CD14-positive monocyte (primary cell): ENCODE data around the gene RPS27L. TPM values are rescaled to one million over a fixed set of nuclear protein-coding genes. Genes with fewer than 3 reads are reported as not detected.

Source experiments
- DNase-seq, 3 donors: peaks; one replicate each; pipeline ENCODE4 v3.0.0-alpha.2; 2011 to 2022
- H2AFZ ChIP-seq: 2 replicates; pipeline ENCODE4 v1.6.0; 2012; ENCODE audit warnings: mild to moderate bottlenecking, low read depth, low read length, inconsistent platforms; ENCODE audit not compliant: insufficient read depth, poor library complexity, severe bottlenecking
- H3K27ac ChIP-seq, 2 donors: 1 replicate in 1 of 2; 2 replicates in 1 of 2; pipeline ENCODE4 v1.5.1; 2012 to 2013; ENCODE audit warnings: low read length in 2 of 2, control low read depth in 1 of 2, inconsistent platforms in 1 of 2, low read depth in 1 of 2, mild to moderate bottlenecking in 1 of 2
- H3K27me3 ChIP-seq, 2 donors: one replicate each; pipeline versions ENCODE4 v1.6.0 to v1.6.1; 2011 to 2013; ENCODE audit warnings: low read length in 2 of 2; ENCODE audit not compliant: control insufficient read depth in 2 of 2, insufficient read depth in 2 of 2
- H3K36me3 ChIP-seq, 2 donors: replicated peaks in 1 of 2; 1 replicate in 1 of 2; 2 replicates in 1 of 2; pipeline versions ENCODE4 v1.5.1 to v1.6.1; 2012 to 2013; ENCODE audit warnings: low read length in 2 of 2, control low read depth in 1 of 2, inconsistent platforms in 1 of 2, mild to moderate bottlenecking in 1 of 2; ENCODE audit not compliant: insufficient read depth in 2 of 2, control insufficient read depth in 1 of 2
- H3K4me1 ChIP-seq, 2 donors: 1 replicate in 1 of 2; 2 replicates in 1 of 2; pipeline versions ENCODE4 v1.5.1 to v1.6.1; 2012 to 2013; ENCODE audit warnings: low read length in 2 of 2, control low read depth in 1 of 2, inconsistent platforms in 1 of 2, mild to moderate bottlenecking in 1 of 2, moderate library complexity in 1 of 2; ENCODE audit not compliant: insufficient read depth in 2 of 2, control insufficient read depth in 1 of 2
- H3K4me2 ChIP-seq: replicated peaks from 2 replicates; pipeline ENCODE3; 2012; ENCODE audit warnings: low read length, moderate library complexity, mild to moderate bottlenecking; ENCODE audit not compliant: poor library complexity, severe bottlenecking; ENCODE audit errors: extremely low read depth
- H3K4me3 ChIP-seq, 3 experiments: fragments of 200-600 bp in 1 of 3; sonication (generic) in 1 of 3; replicated peaks in 1 of 3; 1 replicate in 2 of 3; 2 replicates in 1 of 3; pipeline ENCODE4 v1.5.1; 2011 to 2013; ENCODE audit warnings: low read length in 3 of 3, mild to moderate bottlenecking in 3 of 3, control low read depth in 2 of 3, low read depth in 2 of 3, inconsistent platforms in 1 of 3, moderate library complexity in 1 of 3
- H3K79me2 ChIP-seq: 2 replicates; pipeline ENCODE4 v1.6.0; 2012; ENCODE audit warnings: mild to moderate bottlenecking, control low read depth, inconsistent platforms, low read length, moderate library complexity; ENCODE audit not compliant: insufficient read depth
- H3K9ac ChIP-seq: 2 replicates; pipeline ENCODE4 v1.6.0; 2017; ENCODE audit warnings: low read length, mild to moderate bottlenecking; ENCODE audit not compliant: insufficient read depth, poor library complexity, severe bottlenecking
- H3K9me3 ChIP-seq, 2 donors: replicated peaks in 1 of 2; 1 replicate in 1 of 2; 2 replicates in 1 of 2; pipeline versions ENCODE4 v1.5.1 to v1.6.1; 2012 to 2013; ENCODE audit warnings: low read length in 2 of 2, control low read depth in 1 of 2; ENCODE audit not compliant: control insufficient read depth in 1 of 2, insufficient read depth in 1 of 2
- H4K20me1 ChIP-seq: 2 replicates; pipeline ENCODE4 v1.6.0; 2012; ENCODE audit warnings: mild to moderate bottlenecking, low read length, control low read depth, moderate library complexity; ENCODE audit not compliant: insufficient read depth
- H3K27ac Mint-ChIP-seq, 7 donors: one replicate each; pipeline ENCODE4 v1.8.0; 2020; ENCODE audit warnings: mild to moderate bottlenecking in 7 of 7, mixed read lengths in 7 of 7, moderate library complexity in 6 of 7, inconsistent platforms in 2 of 7
- H3K27me3 Mint-ChIP-seq, 3 donors: one replicate each; pipeline ENCODE4 v1.8.0; 2021 to 2022; ENCODE audit warnings: low read depth in 3 of 3, mild to moderate bottlenecking in 3 of 3, mixed read lengths in 3 of 3, moderate library complexity in 3 of 3, inconsistent platforms in 1 of 3
- H3K36me3 Mint-ChIP-seq, 2 donors: one replicate each; pipeline ENCODE4 v1.8.0; 2020; ENCODE audit warnings: mixed read lengths in 2 of 2, inconsistent platforms in 1 of 2, mild to moderate bottlenecking in 1 of 2
- H3K4me1 Mint-ChIP-seq: one replicate; pipeline ENCODE4 v1.8.0; 2020; ENCODE audit warnings: mild to moderate bottlenecking, mixed read lengths
- H3K4me3 Mint-ChIP-seq, 2 donors: one replicate each; pipeline ENCODE4 v1.8.0; 2020; ENCODE audit warnings: mild to moderate bottlenecking in 2 of 2, mixed read lengths in 2 of 2, moderate library complexity in 1 of 2
- H3K9me3 Mint-ChIP-seq, 7 donors: one replicate each; pipeline ENCODE4 v1.8.0; 2020 to 2022; ENCODE audit warnings: mixed read lengths in 7 of 7, mild to moderate bottlenecking in 6 of 7, moderate library complexity in 6 of 7, inconsistent platforms in 2 of 7
- WGBS: methylation state at CpG from one replicate; pipeline ENCODE4 v1.1.5; 2013; ENCODE audit warnings: missing lambda C conversion rate; ENCODE audit not compliant: insufficient coverage; 5-methylcytosine and 5-hydroxymethylcytosine counted together
- intact Hi-C, 2 donors: fragments of 100-400 bp; cut with micrococcal nuclease; formaldehyde crosslinking; loops; one replicate each; pipeline versions ENCODE4 v1.15.0 to v1.15.1; 2023
- polyA plus RNA-seq, 3 donors: library from polyadenylated mRNA; depleted of rRNA in 1 of 3; unstranded in 2 of 3; stranded (reverse) in 1 of 3; fragments of 300-500 nt in 2 of 3; fragments of >200 nt in 1 of 3; fragmentation: Illumina TruSeq in 2 of 3; gene quantifications; 1 replicate in 2 of 3; 2 replicates in 1 of 3; pipeline ENCODE4 v1.2.3, GENCODE V29; 2012 to 2021
- TF ChIP-seq, protein P1 (sequence below): fragments of 200-600 bp; IDR thresholded peaks from one replicate; pipeline ENCODE4 v1.8.0; 2022; ENCODE audit warnings: antibody characterized with exemption, mild to moderate bottlenecking

RPS27L gene
- polyA plus RNA-seq, 3 donors, result 16.1 to 196 (median 178) TPM

- DNase-seq, result peak; percentile 90 to 95 (median 93)
- H3K36me3 ChIP-seq, result peaks cover 30 to 44% of the 10 kb centered on the region in 2 donors
- H3K27ac ChIP-seq, result peak overlapping the region; percentile 99 to 100
- Mint-ChIP-seq H3K4me3 (peak overlapping the region in 1 of 2 donors; percentile 63), H3K27me3 (no peaks in the 10 kb centered on the region), H3K9me3 (peaks cover 0 to 3% (median 0%) of the 10 kb centered on the region in 7 donors), H3K4me1 (peaks cover 28% of the 10 kb centered on the region), H3K27ac (peak overlapping the region; percentile 96 to 99 (median 98)), H3K36me3 (peaks cover 43 to 52% of the 10 kb centered on the region in 2 donors)
- no peaks in the 10 kb centered on the region for H3K27me3 ChIP-seq
- H3K9me3 ChIP-seq, result no peaks in the 10 kb centered on the region
- peaks cover 42% of the 10 kb centered on the region for H3K79me2 ChIP-seq
- intact Hi-C loops, result loop anchor here in 1 of 2 donors (5.0 kb wide), 1 partner anchor 51 kb away; the partner anchor contains the start of gene RAB8B
- 0% methylated on average over 3 of the region's 3 CpGs for WGBS
- H3K4me2 ChIP-seq, result peak overlapping the region; percentile 28
- H2AFZ ChIP-seq, result peak overlapping the region; percentile 55
- H4K20me1 ChIP-seq, result peaks cover 23% of the 10 kb centered on the region
- peaks cover 21 to 27% of the 10 kb centered on the region in 2 donors for H3K4me1 ChIP-seq
- H3K9ac ChIP-seq, result peak overlapping the region; percentile 75
- TF ChIP-seq, protein P1, sequence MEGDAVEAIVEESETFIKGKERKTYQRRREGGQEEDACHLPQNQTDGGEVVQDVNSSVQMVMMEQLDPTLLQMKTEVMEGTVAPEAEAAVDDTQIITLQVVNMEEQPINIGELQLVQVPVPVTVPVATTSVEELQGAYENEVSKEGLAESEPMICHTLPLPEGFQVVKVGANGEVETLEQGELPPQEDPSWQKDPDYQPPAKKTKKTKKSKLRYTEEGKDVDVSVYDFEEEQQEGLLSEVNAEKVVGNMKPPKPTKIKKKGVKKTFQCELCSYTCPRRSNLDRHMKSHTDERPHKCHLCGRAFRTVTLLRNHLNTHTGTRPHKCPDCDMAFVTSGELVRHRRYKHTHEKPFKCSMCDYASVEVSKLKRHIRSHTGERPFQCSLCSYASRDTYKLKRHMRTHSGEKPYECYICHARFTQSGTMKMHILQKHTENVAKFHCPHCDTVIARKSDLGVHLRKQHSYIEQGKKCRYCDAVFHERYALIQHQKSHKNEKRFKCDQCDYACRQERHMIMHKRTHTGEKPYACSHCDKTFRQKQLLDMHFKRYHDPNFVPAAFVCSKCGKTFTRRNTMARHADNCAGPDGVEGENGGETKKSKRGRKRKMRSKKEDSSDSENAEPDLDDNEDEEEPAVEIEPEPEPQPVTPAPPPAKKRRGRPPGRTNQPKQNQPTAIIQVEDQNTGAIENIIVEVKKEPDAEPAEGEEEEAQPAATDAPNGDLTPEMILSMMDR, result no peak
- peak overlapping the region in 1 of 3 experiments; percentile 22 for H3K4me3 ChIP-seq
These were observed 21.5 kb downstream of the RPS27L start for GRCh38 chr15:63135804-63136203.

DNA sequence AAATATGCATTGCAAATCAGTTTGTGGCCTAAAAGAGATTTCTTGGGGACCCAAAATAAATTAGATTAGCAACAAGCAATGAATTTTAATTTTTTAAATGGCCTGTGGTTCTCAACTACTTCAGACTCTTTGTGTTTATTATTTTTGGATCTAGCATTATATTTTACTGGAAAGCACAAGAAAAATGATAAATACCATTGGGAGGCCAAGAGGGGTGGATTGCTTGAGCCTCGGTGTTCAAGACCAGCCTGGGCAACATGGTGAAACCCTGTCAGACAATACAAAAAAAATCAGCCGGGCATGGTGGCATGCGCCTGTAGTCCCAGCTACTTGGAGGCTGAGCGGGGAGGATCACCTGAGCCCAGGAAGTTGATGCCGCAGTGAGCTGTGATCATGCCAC lies 22.0 kb downstream of the RPS27L start:
- peak overlapping the region in 1 of 3 experiments; percentile 21 for H3K4me3 ChIP-seq
- peaks cover 46% of the 10 kb centered on the region for H3K79me2 ChIP-seq
- peaks cover 25% of the 10 kb centered on the region for H4K20me1 ChIP-seq
- Mint-ChIP-seq H3K27ac (peak overlapping the region; percentile 96 to 99 (median 98)), H3K9me3 (peaks cover 0 to 3% (median 0%) of the 10 kb centered on the region in 7 donors), H3K27me3 (no peaks in the 10 kb centered on the region), H3K4me1 (peaks cover 28% of the 10 kb centered on the region), H3K36me3 (peaks cover 44 to 53% of the 10 kb centered on the region in 2 donors), H3K4me3 (peak overlapping the region in 1 of 2 donors; percentile 63)
- peaks cover 21 to 27% of the 10 kb centered on the region in 2 donors for H3K4me1 ChIP-seq
- peak overlapping the region; percentile 28 for H3K4me2 ChIP-seq
- DNase-seq, result no peak
- H3K27ac ChIP-seq, result peak overlapping the region; percentile 99 to 100
- H3K36me3 ChIP-seq, result peaks cover 34 to 44% of the 10 kb centered on the region in 2 donors
- WGBS, result 93% methylated on average over 2 of the region's 5 CpGs
- intact Hi-C loops, result loop anchor here in 1 of 2 donors (5.0 kb wide), 1 partner anchor 52 kb away; the partner anchor contains the start of gene RAB8B
- no peaks in the 10 kb centered on the region for H3K9me3 ChIP-seq
- TF ChIP-seq, protein P1, result no peak
- peak overlapping the region; percentile 75 for H3K9ac ChIP-seq
- H2AFZ ChIP-seq, result peak overlapping the region; percentile 55
- H3K27me3 ChIP-seq, result no peaks in the 10 kb centered on the region
